ENCODE results near the gene KLF13.

Gene KLF13

DNA sequence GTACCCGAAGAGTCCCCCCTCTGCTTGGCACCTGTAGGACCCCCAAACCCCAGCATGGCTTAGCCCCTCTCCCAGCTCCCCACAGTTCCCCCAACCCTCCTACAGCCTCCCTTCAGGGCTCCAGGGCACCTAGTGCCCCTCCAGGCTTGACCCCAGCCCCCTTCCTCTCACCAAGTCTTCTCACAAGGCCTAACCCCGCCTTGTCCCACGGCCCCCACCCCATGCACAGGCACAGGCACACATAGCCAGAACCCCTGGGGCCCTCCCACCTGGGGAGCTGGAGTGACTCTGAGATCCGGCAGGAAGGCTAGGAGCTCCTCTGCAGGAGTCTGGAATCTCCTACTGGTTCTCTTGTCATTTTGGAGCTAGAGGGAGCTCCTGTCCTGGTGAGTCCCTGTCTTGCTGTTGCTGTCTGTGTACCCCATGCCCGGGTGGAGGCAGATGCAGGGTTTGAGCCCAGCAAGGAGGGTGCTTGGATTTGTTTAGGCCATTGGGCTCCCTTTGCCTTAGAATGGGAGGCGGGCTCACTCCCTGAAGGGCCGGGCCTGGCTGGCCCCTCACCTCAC lies 39.6 kb downstream of the KLF13 start:
- no peak for DNase-seq

DNA sequence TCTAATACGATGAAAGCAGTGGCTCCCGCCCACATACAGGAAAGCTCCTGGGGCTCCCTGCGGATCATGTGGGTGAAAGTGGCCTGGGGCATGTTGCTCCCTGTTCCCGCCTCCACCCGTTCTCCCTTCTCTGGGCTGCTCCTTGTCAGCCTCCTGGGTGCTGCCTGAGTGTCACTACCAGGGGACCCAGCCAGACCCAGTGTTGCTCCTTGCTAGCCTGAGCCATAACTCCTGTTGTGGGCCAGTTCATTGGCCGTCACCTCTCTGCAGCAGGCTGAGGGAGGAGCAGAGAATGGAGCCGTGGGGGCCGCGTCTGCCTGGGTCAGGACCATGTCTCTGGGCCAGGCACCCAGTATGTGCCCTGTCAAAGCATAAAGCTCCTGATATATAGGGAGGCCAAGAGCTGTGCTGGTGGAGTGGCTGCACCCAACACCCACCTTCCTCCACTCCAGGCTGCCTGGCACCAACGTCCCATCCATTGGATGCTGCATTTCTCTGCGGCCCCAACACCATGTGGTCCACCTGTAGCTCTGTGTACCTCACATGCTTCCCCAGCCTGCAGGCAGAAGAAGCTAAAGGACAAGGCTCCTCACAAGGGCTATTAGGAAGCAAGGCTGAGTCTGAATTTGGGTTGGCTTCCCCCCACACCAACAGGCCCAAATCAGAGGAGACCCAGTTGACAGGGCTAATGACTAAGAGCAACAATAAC lies 40.5 kb downstream of the KLF13 start:
- DNase-seq = no peak

DNA sequence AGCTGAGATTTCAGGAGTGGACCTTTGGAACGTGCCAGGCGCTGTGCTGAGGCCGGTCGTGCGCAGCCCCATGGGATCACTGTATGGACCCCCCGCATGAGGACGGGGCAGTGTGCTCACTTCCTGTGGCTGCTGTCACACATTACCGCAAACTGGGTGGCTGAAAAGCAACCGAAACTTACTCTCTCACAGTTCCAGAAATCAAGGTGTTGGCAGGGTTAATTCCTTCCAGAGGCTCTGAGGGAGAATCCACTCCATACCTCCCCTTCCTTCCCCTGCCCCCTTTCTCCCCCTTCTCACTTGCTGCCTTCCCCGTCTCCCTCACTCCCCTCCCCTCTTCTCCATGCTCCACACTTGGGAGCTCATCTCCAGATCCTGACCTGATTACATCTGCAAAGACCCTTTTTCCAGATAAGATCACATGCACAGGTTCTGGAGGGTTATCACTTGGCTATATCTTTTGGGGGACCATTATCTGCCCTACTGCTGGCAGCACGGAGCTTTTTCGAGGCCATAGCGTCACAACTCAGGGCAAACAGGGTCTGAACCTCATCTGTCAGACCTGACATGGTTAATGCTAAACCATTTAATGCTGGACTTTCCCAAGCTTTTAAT lies 41.2 kb downstream of the KLF13 start:
- no peak for DNase-seq

DNA sequence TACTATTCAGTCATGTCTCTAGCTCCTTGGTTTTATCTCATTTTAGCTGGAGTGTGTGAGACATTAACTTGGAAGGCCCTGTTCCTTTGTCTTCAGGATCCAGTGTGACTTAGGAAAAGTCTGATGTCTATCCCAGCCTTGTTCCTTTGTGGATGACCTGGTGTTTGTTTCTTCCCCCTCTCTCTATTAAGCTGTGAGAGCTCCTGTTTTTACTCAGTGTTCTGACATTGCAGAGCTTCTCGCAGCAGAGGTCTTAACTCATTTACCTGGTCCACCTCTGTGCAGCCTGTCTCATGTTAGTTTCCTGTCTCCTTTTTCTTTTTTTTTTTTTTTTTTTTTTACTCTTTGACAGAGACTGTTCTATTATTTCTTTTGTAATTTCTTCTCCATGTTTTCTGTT lies 43.1 kb downstream of the KLF13 start:
- DNase-seq = no peak

DNA sequence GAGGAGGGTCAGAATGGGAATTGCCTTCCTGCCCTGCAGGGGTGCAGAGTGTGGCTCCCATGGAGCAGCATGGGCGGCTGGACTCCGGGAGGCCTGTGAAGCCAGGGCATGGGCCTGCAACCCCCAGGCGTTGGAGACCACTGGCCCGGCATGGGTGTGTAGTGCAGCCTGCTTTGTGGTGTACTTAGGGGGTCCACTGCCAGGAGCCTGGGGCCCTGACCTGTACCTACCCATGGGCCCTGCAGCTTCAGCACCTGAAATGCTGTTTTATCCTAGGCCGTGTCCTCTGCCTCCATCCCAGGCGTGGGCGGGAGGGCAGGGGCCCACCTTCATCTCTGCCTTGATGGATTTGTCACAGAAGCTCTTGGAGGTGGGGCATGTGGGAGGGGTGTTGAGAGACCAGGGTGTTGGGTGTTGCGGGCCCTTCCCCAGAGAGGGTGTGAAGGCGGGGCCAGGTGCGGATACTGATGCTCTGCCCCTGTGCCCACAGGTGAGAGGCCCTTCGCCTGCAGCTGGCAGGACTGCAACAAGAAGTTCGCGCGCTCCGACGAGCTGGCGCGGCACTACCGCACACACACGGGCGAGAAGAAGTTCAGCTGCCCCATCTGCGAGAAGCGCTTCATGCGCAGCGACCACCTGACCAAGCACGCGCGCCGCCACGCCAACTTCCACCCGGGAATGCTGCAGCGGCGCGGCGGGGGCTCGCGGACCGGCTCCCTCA lies 45.0 kb downstream of the KLF13 start:
- no peak for DNase-seq

DNA sequence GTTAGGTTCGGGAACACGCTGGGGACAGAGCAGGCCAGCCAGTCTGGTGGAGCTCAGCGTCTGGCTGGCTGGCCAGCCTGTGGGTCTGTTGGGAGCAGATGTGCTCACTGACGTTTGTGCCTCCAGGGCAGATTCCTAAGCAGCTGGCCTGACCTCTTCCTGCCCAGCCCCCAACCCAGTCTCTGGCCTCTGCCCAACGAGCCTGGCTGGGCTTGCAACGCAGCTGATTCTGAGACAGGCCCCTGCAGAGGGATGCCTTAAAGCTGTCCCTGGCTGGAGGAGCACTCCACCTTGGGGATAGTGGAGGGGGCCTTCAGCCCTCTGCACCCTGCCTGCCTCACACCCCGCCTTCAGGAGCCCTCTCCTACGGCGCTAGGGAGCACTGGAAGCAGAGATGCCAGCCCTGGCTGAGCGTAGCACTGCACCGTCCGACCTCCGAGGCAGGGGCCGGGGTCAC lies 46.0 kb downstream of the KLF13 start:
- DNase-seq = no peak

DNA sequence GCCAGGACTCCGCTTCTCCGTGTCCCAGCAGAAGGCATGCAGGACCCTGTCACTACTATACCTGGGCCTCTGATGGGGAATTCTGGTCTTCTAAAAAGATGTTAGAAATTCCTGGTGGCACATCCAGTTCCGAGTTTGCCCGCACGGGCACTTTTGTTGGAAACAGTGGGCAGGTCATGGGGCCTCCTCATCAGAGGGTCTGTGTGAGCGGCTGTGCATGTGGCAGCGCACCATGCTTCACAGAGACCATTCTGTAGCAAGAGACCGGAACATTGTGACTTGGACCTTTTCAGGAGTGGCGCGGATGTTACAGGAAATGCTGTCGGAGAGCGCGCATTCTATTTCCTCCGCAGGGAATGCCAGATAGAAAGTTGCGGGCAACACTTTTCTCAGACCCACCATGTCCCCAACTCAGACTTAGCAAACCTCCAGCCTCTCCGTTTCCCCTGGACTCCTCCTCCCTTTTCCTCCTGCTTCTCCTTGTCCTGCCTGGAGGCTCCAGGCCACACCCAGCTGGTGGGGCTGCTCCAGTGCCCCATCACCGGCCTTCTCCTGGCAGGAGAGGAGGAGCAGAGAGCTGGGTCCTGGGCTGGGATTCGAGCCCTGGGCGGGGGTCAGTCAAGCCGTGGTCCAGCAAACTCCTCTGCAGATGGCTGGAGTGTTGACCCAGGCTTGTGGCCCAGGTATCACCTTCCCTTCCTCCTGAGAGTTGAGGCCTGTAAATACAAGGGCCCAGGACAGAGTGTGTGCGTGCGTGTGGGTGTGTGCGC lies 46.6 kb downstream of the KLF13 start:
- DNase-seq = no peak

DNA sequence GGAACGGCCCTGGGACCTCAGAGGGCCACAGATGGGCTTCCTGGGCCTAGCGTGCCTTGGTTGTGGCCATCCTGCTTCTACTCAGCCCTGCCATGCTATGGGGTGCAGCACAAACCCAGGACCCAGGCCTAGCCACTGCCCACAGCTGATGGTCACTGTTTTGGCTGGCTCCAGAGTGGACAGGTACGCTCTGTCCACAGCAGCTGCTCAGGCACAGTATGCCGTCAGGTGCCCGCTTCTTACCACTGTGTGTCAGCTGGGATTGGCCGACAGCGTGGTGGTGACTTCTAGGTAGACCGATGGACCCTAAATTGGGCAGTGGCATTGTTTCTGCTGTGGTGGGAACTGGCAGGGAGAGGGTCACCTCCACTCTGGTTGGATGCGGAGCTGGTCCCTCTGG lies 47.3 kb downstream of the KLF13 start:
- no peak for DNase-seq

DNA sequence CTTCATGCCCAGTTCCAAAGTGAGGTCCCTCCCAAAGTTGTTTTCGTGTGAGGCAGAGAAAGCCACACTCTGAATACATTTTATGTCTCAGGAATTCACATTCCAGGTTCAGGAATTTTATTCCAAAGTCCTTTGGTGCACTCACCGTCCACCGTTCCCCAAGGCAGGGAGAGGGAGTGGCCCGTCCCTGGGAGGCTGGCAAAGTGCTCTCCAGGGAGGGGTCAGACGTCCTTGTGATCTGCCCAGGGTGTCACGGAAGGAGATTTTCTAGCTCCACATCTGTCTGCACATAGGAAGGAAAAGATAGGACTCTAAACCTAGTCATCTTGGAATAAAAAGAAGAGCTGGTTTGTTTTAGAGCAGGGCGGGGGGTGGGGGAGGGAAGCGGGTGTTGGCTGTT lies 47.9 kb downstream of the KLF13 start:
- DNase-seq = no peak

DNA sequence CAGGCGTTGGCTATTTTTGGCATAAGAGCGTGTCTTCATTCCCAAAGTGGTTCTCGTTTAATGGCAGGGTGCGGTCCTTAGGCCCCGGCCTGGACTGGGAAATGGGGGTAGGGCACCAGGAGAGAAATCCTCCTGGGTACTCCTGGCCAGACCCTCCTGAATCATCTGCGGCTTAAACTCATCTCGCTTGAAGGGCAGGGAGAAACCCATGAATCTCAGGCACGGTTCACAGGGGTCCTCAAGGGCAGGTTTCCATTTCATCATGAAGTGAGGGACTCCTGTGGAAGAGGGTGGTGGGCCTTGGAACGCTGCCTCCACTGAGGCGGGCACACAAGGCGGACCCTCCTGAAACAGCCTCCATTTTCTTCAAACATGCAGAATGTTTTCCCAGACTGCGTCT lies 48.4 kb downstream of the KLF13 start:
- no peak for DNase-seq

DNA sequence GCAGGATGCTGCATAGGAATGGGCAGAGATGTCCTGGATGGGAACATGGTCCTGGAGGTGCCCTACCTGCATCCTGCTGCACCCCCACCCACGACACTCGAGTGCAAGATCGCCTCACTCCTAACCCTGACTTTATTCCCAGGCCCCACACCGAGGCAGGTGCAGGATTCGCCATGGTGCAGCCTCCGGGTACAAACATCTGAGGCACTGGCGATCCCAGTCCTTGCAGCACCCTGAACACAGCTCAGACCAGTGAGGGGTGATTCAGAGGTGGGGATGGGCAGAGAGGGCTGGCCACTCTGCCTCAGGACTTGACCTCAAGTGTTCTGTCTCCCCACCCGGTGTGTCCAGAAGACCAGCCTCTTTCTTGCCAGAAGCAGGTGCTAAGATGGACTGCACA lies 49.1 kb downstream of the KLF13 start:
- no peak for DNase-seq

DNA sequence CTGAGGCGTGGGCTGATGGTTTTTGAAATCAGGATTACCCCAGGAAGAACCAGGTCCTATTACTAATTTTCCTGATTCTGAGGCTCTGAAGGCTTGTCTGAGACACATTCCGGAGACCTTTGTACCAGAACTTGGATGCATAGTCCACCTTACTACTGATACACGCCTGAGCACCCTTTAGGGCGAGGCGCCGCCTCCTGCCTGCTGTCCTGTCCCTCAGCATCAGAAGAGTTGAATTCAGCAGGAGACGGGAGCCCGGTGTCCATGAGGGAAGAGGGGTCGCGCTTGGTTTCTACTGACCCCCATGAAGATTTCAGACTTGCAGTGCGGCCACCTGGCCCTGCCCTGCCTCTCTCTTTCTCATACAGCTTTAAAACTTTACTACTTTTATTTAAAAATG lies 49.9 kb downstream of the KLF13 start:
- DNase-seq = no peak

DNA sequence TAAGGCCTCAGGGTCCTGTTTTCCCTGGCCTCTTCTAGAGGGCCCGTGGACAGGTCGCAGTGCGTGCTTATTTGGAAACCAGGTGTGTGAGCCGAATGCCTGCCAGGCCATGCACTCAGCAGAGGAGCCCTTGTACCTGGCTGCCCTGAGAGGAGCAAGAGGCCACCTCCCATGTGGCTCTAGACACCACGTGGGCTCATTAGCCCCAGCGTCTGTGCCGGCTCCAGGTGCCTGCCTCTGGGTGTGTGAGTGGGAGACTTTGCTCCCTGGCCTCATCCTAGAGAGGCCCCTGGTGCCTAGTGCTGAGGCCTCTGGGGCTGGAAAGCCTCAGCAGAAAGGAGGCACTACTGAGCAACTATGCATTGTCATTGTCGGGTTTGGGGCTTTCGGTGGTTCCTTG lies 50.4 kb downstream of the KLF13 start:
- no peak for DNase-seq

DNA sequence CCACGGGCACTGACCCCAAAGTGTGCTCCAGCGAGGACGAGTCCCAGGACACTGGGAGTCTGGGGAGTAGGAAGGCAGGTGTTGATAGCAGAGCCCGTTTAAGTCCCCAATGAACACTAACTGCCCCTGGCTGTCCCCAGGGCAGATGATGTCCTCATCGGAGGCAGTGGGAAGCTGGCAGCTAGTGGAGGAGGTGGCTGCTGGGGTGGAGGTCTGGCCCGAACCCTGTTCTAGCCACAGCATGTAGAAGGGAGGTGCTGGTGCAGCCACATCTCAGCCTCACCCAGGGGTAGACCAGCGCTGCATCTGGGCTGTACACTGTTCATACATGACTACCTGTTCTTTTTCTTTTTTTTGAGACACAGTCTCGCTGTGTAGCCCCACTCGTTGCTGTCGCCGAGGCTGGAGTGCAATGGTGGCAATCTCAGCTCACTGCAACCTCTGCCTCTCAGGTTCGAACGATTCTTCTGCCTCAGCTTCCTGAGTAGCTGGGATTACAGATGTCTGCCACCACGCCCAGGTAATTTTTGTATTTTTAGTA lies 51.8 kb downstream of the KLF13 start:
- DNase-seq = no peak

DNA sequence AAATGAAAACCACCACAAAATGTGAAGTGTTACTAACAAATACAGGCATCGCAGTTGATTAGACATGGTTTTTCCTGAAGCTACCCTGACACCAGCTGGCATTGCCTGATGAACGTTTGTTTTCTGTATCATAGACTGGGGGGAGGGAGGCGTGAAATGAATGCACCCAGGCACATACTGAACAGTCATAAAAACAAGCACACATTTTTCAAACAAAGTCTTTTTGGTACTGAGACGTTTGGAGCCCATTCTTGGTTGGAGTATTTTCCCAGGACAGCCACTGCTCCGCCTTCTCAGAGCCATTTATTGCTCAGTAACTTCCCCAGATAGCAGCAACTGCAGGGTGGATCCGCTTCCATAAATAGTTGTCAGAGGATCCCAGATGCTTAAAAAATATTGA lies 52.4 kb downstream of the KLF13 start:
- no peak for DNase-seq

DNA sequence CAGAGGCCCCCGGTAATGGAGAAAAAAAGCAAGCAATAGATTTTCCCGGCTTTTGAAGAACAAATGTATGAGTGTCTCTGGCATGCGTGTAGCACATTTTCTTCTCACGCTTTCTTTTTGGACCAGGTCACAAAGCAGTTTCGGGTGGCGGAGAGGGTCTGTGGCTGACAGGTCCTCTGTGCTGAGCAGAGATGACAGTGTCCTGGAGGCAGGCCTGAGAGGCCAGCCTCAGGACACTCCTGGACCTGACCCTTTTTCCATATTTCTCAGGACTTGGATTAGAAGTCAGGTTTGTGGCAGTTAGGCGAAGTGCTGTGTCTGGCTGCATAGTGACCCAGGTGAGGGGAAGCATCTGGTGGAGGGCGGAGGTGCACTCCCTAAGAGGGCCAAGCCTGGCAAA lies 52.9 kb downstream of the KLF13 start:
- no peak for DNase-seq

DNA sequence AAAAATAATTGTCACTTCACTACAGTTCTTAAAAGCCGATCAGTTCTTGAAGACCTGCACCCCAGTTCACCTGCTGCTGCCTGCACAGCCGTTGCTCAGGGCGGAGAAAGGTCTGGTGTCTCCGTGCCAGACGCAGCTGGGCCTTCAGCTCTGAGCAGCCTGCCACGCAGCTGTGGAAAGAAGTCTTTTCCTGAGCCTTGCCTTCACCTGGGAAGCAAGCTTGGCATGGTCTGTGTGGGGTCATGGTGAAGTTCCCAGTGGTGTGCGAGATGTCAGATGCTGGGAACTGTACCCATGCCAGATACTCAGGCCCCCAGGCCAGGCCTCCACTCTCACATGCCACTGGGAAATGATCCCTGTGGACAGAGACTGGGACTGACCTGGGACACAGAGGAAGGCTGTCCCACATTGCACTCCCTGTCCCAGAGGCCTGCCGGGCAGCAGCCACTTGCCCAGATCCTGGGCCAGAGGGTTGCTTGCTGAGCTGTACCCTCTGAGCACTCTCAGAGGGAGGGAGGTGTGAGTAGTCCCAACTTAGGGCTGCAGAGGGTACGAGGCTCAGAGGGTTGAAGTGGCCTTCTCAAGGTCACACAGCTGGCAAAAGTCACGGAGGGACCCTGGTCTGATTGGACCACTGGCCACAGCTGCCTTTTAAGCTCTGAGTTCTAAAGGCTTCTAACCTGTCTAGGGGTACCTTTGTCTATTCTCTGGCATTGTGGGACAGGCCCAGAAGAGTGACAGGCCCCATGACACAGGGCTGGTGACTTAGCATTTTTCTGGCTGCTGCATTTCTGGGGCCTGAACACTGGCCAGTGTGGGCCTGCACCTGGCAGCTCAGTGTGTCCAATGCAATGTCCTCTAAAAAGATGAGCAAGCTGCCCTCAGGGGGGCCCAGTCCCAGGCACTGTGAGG lies 55.4 kb downstream of the KLF13 start:
- DNase-seq = no peak

DNA sequence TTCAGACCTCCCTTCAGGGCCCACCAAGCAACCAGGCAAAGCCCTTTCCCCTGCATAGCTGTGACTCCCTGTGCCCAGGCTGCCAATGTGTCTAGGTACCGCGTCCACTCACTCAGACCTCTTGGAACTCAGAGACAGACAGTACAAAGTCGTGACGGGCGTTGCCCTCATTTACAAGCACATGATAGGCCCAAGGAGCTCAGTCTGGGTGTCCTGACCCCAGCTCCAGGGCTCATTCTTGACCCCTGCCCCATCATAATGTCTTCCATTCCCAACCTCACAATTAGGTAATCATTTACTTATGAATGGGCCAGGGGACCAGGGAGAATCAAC lies 56.0 kb downstream of the KLF13 start:
- no peak for DNase-seq

DNA sequence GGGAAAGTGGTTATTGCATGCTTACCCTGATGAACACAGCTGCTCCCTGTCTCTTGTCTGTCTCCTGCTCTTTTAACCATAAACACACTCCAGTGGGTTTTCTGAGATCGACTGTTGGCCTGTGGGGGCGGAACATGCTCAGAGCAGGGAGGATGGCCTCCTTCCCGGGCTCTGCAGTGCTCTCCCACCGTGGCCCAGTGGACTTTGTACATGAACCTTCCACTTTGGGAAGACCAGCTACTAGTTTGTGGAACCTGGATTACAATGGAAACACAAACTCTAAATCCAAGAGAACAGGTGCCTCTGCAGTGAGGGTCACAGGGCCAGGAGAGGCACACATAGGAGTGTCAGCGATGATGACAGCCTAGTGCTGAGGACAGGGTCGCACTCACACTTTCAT lies 56.5 kb downstream of the KLF13 start:
- no peak for DNase-seq

DNA sequence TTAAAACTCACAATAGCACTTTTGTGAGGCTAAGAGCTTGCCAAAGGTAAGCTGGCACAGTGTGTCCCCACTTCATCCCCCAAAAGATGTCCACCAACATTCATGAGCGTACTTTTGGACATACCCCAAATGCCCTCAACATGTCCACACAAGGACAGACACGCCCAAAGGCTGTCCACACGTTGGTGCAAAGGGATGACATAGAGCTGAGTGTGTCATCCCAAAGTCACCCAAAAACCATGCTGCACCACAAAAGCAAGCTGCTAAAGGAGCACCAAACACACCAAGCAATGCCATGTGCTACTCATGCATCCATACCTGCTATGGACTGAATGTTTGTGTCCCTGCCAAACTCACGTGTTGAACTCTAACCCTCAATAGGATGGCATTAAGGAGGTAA lies 57.9 kb downstream of the KLF13 start:
- DNase-seq = no peak

DNA sequence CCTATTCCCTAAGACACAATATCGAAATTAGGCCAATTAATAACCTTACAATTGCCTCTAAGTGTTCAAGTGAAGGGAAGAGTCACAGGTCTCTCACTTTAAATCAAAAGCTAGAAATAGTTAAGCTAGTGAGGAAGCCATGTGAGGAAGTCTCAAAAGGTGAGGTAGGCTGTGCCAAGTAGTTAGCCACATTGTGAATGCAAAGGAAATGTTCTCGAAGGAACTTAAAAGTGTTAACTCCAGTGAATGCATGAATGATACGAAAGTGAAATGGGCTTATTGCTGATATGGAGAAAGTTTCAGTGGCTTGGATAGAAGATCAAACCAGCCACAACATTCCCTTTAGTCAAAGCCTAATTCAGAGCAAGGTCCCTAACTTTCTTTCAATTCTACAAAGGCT lies 59.1 kb downstream of the KLF13 start:
- no peak for DNase-seq

DNA sequence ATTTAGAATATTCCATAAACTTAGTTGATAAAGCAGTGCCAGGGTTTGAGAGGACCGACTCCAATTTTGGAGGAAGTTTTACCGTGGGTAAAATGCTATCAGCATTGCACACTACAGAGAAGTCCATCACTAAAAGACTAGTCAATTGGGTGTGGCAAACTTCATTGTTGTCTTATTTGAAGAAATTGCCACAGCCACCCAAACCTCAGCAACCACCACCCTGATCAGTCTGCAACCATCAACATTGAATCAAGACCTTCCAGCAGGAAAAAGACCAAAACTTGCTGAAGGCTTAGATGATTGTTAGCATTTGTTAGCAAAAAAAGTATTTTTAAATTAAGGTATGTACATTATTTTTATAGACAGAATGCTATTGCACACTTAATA lies 60.5 kb downstream of the KLF13 start:
- DNase-seq = no peak
